ENCODE data around the gene INTU. TPM values are rescaled to one million over a fixed set of nuclear protein-coding genes. Genes with fewer than 3 reads are reported as not detected.

The INTU gene
- total RNA-seq, 3 donors from 2014 or later = 7.0 to 22.4 (median 11.1) TPM

DNA sequence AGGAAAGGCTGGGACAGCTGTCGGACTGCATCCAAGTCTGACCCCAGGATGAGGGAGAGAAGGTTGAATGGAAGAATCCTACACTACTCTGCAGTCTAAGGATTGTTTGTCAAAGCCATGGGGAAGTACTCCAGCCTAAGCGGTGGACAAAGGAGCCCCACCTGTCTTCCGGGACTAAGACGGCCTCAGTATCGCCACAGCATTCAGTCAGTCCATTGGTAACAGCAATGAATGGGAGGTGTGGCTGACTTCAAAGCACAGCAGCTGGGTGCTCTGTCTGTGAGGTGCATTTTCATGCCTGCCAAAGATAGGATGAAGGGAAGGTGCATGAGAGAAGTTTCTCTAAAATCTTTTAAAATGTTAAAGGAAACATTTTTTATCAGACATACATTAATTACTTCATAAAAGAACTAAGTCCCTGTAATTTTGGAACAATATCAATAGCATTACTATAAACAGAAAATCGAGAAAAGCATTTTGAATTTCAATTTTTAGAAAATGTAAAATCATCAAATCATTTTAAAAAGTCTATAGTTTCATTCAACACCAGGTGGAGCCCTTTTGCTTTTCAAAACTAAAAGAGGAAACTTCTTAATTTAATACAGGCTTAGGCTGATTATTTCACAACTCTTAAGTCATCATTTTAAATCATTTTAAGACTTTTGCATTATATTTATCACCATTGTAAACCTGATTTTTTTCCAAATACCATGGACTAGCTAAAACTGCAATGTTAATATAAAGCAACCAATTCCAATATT lies 27.6 kb upstream of the INTU start:
- H3K27me3 ChIP-seq = no peaks in the 10 kb centered on the region

DNA sequence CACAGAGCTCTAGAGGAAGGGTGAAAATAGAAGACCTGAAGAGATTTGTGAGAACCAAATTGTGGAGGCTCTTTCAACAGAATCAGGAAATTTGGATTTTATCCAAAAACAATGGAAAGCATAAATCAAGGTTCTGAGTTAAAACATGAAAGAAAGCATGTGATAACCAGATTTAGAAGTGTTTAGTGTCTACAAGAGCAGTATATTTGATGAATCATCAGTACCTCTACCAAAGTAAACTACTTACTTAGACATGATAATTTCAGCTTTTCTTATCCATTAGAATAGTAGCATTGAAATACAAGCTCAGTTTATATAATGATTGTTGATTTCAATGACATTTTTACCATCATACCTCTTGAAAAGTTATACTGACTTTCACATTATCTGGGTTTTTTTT lies 25.9 kb upstream of the INTU start:
- no peaks in the 10 kb centered on the region for H3K36me3 ChIP-seq
- no peaks in the 10 kb centered on the region for H3K4me1 ChIP-seq
- intact Hi-C loops (cut with DNase I; ENCODE audit: low total_unique reads) = no loop called here
- no peaks in the 10 kb centered on the region for H3K9me3 ChIP-seq
- no peak overlapping the region for H3K4me3 ChIP-seq
- no peaks in the 10 kb centered on the region for H3K27me3 ChIP-seq
- TF ChIP-seq POLR2AphosphoS5 (IDR thresholded peaks at IDR 0.05) (no peak), POLR2A (IDR thresholded peaks at IDR 0.05) (no peak)
- TF ChIP-seq, protein P1, sequence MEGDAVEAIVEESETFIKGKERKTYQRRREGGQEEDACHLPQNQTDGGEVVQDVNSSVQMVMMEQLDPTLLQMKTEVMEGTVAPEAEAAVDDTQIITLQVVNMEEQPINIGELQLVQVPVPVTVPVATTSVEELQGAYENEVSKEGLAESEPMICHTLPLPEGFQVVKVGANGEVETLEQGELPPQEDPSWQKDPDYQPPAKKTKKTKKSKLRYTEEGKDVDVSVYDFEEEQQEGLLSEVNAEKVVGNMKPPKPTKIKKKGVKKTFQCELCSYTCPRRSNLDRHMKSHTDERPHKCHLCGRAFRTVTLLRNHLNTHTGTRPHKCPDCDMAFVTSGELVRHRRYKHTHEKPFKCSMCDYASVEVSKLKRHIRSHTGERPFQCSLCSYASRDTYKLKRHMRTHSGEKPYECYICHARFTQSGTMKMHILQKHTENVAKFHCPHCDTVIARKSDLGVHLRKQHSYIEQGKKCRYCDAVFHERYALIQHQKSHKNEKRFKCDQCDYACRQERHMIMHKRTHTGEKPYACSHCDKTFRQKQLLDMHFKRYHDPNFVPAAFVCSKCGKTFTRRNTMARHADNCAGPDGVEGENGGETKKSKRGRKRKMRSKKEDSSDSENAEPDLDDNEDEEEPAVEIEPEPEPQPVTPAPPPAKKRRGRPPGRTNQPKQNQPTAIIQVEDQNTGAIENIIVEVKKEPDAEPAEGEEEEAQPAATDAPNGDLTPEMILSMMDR (IDR thresholded peaks at IDR 0.05) = no peak
- no peak overlapping the region for H3K27ac ChIP-seq
- no peak for DNase-seq (ENCODE audit: low spot score in 2 of 2)

More for the DNA sequence above, 27.6 kb upstream of the INTU start:
- no peak for DNase-seq (ENCODE audit: low spot score in 2 of 2)
- Histone ChIP-seq H3K36me3 (no peaks in the 10 kb centered on the region), H3K27ac (no peak overlapping the region), H3K4me3 (no peak overlapping the region), H3K4me1 (no peaks in the 10 kb centered on the region), H3K9me3 (no peaks in the 10 kb centered on the region)
- intact Hi-C loops (cut with DNase I; ENCODE audit: low total_unique reads) = no loop called here
- TF ChIP-seq POLR2A (IDR thresholded peaks at IDR 0.05) = no peak
- no peak for TF ChIP-seq POLR2AphosphoS5 (IDR thresholded peaks at IDR 0.05)
- TF ChIP-seq, protein P1 (IDR thresholded peaks at IDR 0.05) = peak; percentile 35 to 48 (median 43)

DNA sequence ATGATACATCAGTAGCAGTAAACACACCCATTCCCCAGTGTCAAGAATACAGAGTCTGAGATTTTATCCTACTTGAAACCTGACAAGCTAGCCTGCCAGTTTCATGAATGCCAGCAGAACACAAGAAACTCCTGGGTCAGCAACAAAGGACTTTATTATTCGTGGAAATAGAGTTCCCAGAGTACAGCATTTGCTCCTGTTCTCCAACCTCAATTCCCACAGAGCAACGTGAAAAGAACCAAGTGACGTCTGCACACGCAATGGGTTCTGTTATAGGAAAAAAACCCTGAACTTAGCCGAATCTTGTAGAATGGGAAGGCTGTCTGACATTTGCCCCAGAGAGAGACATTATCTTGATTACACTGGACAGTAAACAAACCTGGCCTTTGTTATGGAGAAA lies 23.3 kb upstream of the INTU start:
- Histone ChIP-seq H3K4me1 (no peaks in the 10 kb centered on the region), H3K4me3 (no peak overlapping the region), H3K36me3 (no peaks in the 10 kb centered on the region), H3K9me3 (no peaks in the 10 kb centered on the region), H3K27me3 (no peaks in the 10 kb centered on the region), H3K27ac (no peak overlapping the region)
- intact Hi-C loops (cut with DNase I; ENCODE audit: low total_unique reads) = no loop called here
- no peak for DNase-seq (ENCODE audit: low spot score in 2 of 2)
- TF ChIP-seq, protein P1 (IDR thresholded peaks at IDR 0.05) = no peak
- TF ChIP-seq POLR2AphosphoS5 (IDR thresholded peaks at IDR 0.05) = no peak
- no peak for TF ChIP-seq POLR2A (IDR thresholded peaks at IDR 0.05)

DNA sequence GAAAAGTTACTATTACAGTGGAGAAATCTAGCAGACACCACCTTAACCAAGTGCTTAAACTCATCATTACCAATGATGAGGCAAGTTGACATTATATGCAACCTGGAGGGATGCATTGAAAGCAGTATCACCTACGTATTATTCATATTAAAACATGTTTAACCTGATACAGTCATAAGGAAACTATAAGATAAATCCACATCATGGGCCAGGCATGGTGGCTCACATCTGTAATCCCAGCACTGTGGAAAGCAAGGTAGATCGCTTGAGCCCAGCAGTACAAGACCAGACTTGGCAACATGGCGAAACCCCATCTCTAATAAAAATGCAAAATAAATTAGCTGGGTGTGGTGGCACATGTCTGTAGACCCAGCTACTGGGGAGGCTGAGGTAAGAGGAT lies 22.3 kb upstream of the INTU start:
- intact Hi-C loops (cut with DNase I; ENCODE audit: low total_unique reads) = no loop called here
- H3K4me3 ChIP-seq = no peak overlapping the region
- no peak for DNase-seq (ENCODE audit: low spot score in 2 of 2)

DNA sequence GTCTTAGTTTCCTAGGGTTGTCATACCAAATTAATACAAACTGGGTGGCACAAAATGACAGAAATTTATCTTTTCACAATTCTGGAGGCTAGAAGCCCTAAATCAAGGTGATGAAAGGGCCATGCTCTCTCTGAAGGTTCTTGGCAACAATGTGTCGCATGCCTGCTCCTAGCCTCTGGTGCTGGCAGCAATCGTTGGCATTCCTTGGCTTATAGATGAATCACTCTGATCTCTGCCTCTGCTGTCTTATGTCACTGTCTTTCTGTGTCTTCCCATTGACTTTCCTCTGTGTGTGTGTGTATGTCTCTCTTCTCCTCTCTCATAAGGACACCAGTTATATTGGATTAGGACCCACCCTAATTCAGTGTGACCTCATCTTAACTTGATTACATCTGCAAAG lies 15.9 kb upstream of the INTU start:
- intact Hi-C loops (cut with DNase I; ENCODE audit: low total_unique reads) = no loop called here
- Histone ChIP-seq H3K27me3 (no peaks in the 10 kb centered on the region), H3K4me3 (no peak overlapping the region), H3K27ac (no peak overlapping the region), H3K9me3 (no peaks in the 10 kb centered on the region), H3K36me3 (no peaks in the 10 kb centered on the region), H3K4me1 (no peaks in the 10 kb centered on the region)
- no peak for DNase-seq (ENCODE audit: low spot score in 2 of 2)
- no peak for TF ChIP-seq POLR2A (IDR thresholded peaks at IDR 0.05)
- no peak for TF ChIP-seq POLR2AphosphoS5 (IDR thresholded peaks at IDR 0.05)
- TF ChIP-seq, protein P1 (IDR thresholded peaks at IDR 0.05) = no peak

More for the DNA sequence above, 22.3 kb upstream of the INTU start:
- Histone ChIP-seq H3K4me1 (no peaks in the 10 kb centered on the region), H3K36me3 (no peaks in the 10 kb centered on the region), H3K27ac (no peak overlapping the region), H3K9me3 (no peaks in the 10 kb centered on the region), H3K27me3 (no peaks in the 10 kb centered on the region)
- TF ChIP-seq POLR2A (IDR thresholded peaks at IDR 0.05) (no peak), POLR2AphosphoS5 (IDR thresholded peaks at IDR 0.05) (no peak)
- TF ChIP-seq, protein P1 (IDR thresholded peaks at IDR 0.05) = no peak

Measured in breast epithelium (tissue), 4 donors.